Astrocyte of the hippocampus (primary cell): Measurements from ENCODE around the gene FBXL15.

Experiments
- DNase-seq: peaks from one replicate; pipeline ENCODE4 v3.0.0; 2011; ENCODE audit warnings: low read depth, low spot score

The FBXL15 gene

GRCh38 chr10:102411341-102412255, 9.0 kb upstream of the FBXL15 start:
- DNase-seq, result no peak

DNA sequence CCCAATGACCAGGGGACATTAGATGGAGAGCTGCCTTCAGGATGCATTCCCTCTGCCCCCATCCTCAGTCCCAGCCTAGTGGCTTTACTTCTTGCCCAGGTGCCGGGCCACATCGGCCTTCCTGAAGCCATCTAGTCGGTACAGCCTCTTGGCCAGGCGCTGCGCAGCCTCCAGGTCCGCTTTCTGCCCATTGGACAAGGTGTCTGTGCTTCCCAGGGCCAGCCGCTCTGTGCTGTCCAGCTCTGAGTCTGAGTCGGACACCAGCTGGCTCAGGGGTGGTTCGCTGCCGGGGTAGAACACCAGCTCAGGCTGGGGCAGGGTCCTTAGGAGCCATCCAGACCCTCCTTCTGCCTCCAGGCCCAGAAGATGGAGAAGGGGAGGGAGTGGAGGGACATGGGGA, 8.3 kb upstream of the FBXL15 start:
- no peak for DNase-seq

DNA sequence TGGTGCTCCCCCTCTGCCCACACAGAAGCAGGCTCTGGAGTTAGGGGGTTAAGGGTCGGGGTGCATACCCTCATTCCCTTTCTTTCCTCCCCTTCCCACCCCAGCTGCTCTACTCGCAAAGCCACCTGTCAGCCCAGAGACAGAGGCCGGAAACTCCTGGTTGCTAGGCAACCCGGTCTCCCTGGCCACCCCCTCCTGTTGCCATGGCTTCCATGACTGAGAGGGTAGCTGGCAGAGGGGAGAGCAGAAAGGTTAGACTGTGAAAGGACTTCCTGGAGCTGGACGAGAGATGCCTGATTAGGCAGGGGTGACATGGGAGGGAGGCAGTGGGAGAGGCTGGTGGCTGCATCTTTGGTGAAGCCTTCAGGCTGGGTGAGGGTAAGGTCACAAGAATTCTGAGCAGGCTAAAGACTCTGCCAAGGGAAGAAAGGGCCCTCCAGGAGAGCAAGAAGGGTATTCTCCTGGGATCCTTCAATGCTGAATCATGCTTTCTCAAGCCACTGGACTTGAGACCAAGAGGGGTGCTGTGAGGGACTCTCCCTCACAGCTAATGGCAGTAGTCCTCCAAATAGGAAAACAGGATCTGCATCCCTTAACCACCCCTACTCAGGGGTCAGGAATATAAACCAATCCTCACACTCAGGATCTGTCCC, 7.5 kb upstream of the FBXL15 start:
- DNase-seq, result peak; percentile 41

- DNase-seq, result no peak
Observed at GRCh38 chr10:102413806-102414561, 6.7 kb upstream of the FBXL15 start.

- no peak for DNase-seq
Observed at GRCh38 chr10:102414749-102415148, 5.9 kb upstream of the FBXL15 start.

- no peak for DNase-seq
Observed at GRCh38 chr10:102416283-102416682, 4.4 kb upstream of the FBXL15 start.

GRCh38 chr10:102416695-102417094, 3.9 kb upstream of the FBXL15 start:
- DNase-seq, result no peak

- no peak for DNase-seq
Observed at GRCh38 chr10:102418622-102419268, 1.9 kb upstream of the FBXL15 start, which contains the start of gene PSD. Gene PSD, minus strand, starts transcription at chr10:102418785. Its CDS starts 1,747 bp downstream, at chr10:102417038.

GRCh38 chr10:102419269-102420180, 1.1 kb upstream of the FBXL15 start:
- DNase-seq, result peak; percentile 69

GRCh38 chr10:102420181-102420713, 389 bp upstream of the FBXL15 start:
- DNase-seq, result no peak

DNA sequence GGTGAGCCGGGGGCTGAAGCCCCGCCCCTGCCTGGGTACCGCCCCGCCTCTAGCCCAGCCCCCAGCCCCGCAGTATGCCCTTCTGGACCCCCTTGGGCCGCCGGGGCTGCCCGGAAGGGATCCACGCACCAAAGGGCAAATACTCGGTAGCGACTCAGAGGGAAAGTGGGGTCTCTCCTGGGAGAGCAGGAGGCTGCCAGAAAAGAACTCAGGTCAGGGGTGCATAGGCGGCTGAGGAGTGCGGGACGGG, 796 bp downstream of the FBXL15 start:
- DNase-seq, result no peak

GRCh38 chr10:102421757-102422512, 1.3 kb downstream of the FBXL15 start:
- DNase-seq, result peak; percentile 44

GRCh38 chr10:102422545-102423129, 2.0 kb downstream of the FBXL15 start:
- peak; percentile 88 for DNase-seq

- DNase-seq, result no peak
Observed at GRCh38 chr10:102423372-102423968, 2.8 kb downstream of the FBXL15 start.

DNA sequence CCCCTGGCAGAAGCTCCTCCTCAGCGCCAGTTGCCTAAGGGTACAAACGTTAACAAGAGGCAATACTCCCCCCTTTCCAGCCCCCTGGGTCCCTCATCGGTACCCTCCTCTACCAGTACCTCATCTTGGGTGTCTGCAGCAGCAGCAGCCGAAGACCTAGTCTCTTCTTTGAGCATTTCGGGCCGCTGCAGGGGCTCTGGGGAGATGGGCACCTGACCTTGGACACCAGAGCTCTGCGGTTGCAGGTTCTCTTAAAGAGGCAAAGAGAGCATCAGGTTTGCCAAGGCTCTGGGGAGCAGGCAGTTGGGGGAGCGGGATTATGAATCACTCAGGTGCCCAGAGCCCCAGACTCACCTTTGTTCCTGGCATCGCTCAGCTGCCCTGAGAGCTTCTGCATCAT, 3.5 kb downstream of the FBXL15 start:
- no peak for DNase-seq

DNA sequence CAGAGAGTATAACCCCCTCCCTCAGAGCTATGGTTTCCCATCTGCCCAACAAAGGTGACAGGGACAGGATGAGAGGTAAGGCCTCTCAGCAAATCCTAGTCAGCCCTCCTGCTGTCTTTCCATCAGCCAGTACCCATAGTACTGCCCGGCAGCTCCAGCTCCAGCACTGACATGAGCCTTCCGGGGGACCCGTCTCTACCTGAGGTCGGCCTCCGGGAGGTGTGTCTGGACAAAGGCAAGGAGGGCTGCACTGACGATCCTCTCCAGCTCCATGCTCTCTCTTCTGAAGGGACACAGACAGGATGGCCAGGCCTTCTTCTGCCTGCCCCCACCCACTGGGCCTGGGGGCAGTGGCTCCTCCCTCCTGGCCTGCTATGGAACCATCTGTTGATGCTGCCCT, 4.3 kb downstream of the FBXL15 start:
- DNase-seq, result no peak

- DNase-seq, result no peak
Observed at GRCh38 chr10:102425444-102425843, 4.8 kb downstream of the FBXL15 start.

DNA sequence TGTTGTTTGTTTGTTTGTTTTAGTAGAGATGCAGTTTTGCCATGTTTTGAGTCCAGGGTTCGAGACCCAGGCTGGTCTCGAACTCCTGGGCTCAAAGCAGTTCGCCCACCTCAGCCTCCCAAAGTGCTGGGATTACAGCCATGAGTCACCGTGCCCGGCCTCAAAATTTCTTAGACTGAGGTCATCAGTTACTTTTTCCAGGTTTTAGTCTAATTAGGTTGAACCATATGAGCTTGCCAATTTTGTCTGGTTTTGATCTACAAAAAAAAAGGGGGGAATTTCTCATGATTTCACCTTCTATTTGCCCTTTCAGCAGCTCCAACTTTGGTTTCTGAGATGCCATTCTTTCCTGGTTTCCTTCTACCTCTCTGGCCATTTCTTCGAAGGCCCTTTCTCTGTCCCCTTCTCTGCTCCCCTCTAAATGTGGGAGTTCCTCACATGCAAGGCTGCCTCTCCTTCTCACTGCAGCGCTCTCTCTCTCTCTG, 6.2 kb downstream of the FBXL15 start:
- DNase-seq, result peak; percentile 75

- no peak for DNase-seq
Observed at GRCh38 chr10:102429468-102429867, 8.8 kb downstream of the FBXL15 start.
